ENCODE data around the gene ABI3. TPM values are rescaled to one million over a fixed set of nuclear protein-coding genes. Genes with fewer than 3 reads are reported as not detected.
A peak's percentile ranks its signal among the peaks of the same experiment; 100 is the strongest.

The ABI3 gene
- total RNA-seq, 1 donor from 2014 or later = 4.0 TPM

DNA sequence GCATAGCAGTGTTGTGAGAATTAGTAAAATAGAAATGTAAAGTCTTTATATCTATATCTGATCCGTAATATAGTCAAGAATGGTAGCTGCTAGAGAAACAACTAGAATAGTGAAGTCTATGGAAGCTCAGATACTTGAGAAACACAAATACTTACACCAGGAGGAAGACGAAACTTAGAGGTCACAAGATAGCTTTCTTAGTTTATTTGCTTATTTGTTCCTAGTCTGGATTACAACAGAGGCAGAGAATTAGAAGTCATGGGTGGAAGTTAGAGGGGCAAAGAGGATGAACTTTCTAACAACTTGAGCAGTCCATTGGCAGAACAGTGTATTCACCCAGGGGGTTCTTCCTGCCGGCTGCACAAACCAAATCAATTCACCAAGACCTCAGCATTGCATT, 14.0 kb upstream of the ABI3 start:
- DNase-seq (ENCODE audit: low spot score) (no peak), ATAC-seq (no peak)

DNA sequence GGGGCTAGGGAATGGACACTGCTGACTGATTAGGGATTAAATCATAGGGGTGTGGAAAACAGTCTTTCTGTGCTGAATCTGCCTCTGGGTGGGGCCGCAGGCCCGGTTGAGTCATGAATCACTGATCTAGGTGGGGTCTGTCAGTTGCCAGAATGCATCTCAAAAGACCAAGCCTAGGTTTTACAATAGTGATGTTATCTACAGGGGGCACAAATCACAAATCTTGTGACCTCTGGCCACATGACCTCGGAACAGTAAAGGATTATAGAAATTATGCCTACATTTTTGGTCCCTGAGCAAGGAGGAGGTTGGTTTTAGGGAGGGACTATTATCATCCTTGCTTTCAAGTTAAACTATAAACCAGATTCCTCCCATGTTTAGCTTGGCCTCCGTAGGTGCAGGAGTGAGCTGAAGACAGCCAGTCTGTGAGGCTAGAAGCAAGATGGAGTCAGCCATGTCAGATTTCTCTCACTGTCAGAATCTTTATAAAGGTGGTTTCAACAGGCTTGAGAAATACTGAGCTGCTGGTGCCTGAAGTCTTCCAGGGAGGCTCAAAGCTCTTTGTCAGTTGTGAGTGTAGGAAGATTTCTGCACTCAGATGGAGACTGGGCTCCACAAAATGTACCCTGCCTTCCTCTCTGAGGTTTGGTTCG, 13.0 kb upstream of the ABI3 start:
- no peak for ATAC-seq
- DNase-seq (ENCODE audit: low spot score) = no peak

DNA sequence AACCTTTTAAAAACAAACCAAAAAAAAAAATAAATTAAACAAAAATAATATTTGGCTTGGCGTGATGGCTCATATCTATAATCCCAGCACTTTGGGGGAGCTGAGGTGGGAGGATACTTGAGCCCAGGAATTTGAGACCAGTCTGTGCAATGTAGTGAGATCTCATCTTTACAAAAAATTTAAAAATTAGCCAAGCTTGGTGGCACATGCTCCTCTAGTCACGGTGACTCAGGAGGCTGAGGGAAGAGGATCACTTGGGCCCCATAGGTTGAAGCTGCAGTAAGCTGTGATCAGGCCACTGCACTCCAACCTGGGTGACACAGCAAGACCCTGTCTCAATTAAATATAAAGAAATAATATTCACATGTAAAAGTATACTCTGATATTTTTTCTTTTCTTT, 12.3 kb upstream of the ABI3 start:
- DNase-seq (ENCODE audit: low spot score) = no peak
- ATAC-seq = no peak

DNA sequence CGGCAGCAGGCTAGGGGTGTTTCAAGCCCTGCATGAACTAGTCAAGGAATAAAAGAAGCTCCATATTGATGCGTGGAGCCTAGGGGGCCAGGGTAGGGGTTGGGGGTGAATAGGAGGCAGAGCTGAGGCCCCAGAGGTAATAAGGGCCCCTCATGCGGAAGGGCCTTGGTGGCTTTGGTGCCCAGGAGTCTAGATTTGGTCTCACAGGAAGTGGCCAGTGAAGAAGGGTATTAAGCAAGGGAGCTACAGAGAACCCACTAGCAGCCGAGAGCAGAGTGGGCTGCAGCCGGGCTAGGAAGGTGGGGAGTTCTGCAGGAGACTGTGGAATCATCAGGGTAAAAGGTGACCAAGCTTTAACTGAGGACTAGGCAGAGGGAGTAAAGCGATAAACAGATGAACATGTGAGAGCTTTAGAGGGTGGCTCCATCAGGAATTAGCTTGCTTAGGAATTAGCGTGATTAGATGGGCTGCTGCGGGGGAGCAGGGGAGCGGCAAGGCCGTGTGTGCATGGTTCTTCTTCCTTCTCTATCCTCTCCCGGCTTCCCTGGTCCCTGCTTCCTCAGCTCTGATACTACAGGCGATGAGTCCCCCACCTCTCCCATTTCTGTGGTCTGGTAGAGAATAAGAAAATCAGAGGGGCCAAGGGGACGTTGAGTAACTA, 10.0 kb upstream of the ABI3 start:
- ATAC-seq = no peak
- no peak for DNase-seq (ENCODE audit: low spot score)

DNA sequence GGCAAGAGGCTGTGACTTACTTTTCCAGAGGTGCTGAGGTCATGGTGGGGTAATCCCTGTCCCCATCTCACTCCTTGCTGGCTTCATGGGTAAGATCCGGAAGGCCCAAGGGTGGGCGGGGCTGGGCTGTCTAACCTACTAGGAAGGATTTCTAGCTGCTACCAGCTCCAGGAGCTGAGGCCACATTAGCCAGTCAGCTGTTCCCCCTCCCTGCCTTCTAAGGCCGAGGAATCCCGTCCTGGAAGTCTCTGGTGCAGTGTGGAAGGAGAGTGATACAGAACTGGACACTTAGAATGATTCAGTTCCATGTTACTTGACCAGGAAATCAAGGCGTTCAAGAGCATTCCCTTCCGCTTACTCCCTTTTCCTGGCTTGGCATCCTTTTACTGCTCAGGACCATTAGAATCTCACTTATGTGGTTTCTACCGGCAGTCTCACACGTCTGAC, 9.0 kb upstream of the ABI3 start:
- DNase-seq (ENCODE audit: low spot score) = no peak

DNA sequence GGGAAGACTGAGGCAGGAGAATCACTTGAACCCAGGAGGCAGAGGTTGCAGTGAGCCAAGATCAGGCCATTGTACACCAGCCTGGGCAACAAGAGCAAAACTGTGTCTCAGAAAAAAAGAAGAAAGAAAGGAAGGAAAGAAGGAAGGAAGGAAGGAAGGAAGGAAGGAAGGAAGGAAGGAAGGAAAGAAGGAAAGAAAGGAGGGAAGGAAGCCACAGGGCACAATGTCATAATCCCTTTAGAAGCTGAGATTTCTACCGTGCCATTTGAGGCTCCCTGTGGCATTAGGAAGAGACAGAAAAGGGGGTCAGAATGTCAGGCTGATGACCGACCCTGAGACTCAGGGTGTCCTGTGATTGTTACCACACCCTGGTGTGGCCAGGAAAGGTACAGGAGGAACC, 6.7 kb upstream of the ABI3 start:
- DNase-seq (ENCODE audit: low spot score) = no peak

More for the DNA sequence above, 9.0 kb upstream of the ABI3 start:
- ATAC-seq = no peak

DNA sequence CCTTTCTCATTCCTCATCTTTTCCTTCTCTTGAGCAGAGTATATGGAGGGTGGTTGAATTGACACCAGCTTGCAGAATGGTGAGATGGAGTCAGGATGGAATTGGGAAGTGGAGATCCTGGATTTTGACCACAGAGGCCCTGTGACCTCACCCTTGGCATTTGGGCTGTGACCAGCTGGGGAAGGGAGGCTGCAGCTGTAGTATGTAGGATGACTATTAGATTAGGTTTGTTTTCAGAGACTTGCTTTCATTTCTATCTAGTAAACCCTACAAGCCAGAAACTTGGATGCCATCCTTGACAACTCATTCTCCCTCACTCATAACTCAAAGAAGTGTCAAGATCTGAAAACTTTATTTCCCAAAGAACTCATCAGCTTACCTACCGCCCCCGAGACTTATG, 6.0 kb upstream of the ABI3 start:
- DNase-seq (ENCODE audit: low spot score) (no peak), ATAC-seq (no peak)

More for the DNA sequence above, 6.7 kb upstream of the ABI3 start:
- ATAC-seq = no peak

DNA sequence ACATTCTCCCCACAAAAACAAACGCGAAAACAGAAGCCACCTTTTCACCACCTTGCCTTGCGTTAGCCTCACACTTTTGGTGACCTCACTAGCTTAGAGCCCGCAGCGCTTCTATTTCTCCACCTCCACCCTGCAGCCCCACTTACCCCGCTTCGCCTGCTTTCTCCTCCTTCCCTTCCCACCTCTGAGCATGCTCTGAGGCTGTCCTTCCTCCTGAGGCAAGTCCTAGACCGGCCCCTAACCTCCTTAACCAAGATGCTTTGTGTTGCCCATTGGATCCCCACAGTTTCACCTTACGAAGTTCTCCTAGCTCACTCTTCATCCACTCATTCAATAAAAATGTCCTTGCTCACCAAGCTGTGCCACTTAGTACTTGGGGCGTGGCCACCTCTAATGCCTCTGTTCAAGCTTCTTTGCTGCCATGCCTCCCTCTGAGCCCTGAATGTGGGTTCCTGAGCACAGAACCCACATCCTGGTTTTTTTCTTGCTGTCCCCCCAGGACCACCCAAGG, 1.4 kb upstream of the ABI3 start:
- no peak for DNase-seq (ENCODE audit: low spot score)
- no peak for ATAC-seq

DNA sequence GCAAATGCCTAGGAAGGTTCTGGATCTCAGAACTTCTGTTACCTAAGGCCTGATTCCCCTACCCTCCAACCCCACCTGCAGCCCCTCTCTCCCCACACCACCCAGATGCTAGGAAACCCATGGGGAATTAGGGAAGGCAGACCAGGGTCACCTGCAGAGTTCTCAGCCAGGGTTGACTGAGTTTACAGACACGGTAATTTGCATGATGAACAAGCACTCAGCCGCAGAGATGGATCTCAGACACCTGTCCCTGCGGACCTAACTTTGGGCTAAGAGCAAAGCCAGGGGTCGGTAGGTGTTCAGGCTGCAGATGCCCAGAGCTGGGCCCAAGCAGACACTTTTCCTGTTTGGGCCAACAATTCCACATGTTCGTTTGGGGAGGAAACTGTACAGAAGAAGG, 2.9 kb downstream of the ABI3 start:
- ATAC-seq = no peak
- no peak for DNase-seq (ENCODE audit: low spot score)

DNA sequence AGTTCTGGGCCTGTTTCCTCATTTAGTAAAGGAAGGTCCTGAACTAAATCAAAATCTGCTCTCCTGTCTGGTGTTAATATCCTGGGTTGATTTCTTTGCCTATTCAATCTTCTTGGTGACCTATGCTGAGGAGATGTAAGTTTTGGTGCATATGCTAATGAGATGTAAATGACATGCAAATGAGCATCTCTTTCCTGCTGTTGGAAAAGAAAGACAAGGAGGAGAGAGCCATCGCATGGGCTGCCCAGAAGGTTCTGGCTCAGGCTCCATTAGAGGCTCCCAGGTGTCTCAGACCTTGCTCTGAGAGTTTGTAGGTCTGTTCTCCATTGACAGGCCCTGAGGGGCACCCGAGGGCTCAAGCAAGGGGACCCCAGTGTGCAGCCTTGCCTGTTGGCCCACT, 3.3 kb downstream of the ABI3 start:
- ATAC-seq (no peak), DNase-seq (ENCODE audit: low spot score) (no peak)

DNA sequence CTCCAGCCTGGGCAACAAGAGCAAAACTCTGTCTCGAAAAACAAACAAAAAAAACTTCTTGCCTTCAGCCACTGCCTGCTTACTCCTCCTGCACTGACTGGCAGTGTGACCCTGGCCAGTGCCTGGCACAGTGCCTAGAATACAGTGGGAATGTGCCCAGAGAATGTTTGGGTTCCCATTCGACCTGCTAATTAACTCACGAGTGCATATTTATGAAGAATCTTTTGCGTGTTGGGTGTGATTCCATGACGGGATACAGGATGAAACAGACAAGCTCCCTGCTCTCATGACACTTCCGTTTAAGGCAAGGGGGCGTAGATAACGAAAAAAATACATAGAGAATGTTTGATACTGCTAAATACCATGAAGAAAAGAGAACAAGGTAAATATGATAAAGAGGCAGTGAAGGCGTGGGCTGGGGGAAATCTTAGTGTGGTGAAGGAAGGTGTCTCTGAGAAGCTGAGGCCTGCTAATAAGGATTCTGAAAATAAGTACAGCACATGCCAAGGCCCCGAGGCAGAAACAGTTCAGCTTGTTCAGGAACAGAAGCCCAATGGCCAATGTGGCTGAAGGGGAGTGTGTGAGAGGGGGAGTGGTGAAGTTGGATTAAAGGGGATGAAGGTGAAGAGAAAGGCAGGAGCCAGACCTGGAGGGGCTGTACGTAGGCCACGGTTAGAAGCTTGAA, 4.3 kb downstream of the ABI3 start:
- no peak for ATAC-seq

DNA sequence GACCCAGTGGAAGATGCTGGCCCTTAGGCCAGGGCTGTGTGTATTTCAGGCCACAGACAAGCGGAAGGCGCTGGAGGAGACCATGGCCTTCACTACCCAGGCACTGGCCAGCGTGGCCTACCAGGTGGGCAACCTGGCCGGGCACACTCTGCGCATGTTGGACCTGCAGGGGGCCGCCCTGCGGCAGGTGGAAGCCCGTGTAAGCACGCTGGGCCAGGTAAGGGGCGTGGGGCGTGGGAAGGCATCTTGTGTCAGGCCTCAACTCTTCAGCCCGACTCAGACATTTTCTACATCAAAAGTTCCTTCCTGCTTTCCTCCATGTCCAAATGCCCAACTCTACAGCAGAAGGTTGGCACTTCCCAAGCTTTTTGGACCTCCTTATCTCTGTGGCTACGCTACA, 6.0 kb downstream of the ABI3 start:
- ATAC-seq (no peak), DNase-seq (ENCODE audit: low spot score) (no peak)

More for the DNA sequence above, 4.3 kb downstream of the ABI3 start:
- no peak for DNase-seq (ENCODE audit: low spot score)

DNA sequence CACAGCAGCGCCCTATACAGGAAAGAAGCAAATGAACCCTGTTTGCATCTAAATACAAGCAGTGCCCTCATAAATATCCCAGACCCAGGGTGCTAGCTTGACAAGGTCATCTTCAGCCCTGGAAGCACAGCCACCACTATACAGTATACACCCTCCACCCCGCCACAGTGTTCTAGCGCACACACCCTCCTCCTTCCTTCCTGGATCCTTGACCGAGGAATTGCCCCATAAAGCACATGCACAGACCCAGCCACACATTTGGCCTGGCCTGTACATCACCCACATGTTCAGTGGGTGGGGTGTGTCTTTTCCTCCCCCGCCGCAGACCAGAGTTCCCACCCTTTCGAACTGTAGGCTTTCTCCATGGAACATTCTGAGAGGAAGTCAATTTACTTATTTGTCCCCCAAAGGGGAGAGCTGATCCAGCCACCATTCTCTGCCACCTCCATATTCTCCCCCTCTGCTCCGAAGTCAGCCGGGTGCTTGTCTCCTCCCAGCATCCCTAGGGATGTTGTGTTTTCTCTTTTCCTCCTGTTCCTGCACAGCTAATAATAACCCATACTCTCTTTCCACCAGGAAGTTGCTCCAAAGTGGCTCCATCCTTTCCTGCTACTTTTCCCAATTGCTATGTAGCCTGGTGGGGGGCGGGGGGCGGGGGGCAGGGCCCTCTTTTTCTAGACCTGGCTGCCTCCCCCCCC, 6.6 kb downstream of the ABI3 start:
- ATAC-seq (peak; percentile 62), DNase-seq (ENCODE audit: low spot score) (no peak)

DNA sequence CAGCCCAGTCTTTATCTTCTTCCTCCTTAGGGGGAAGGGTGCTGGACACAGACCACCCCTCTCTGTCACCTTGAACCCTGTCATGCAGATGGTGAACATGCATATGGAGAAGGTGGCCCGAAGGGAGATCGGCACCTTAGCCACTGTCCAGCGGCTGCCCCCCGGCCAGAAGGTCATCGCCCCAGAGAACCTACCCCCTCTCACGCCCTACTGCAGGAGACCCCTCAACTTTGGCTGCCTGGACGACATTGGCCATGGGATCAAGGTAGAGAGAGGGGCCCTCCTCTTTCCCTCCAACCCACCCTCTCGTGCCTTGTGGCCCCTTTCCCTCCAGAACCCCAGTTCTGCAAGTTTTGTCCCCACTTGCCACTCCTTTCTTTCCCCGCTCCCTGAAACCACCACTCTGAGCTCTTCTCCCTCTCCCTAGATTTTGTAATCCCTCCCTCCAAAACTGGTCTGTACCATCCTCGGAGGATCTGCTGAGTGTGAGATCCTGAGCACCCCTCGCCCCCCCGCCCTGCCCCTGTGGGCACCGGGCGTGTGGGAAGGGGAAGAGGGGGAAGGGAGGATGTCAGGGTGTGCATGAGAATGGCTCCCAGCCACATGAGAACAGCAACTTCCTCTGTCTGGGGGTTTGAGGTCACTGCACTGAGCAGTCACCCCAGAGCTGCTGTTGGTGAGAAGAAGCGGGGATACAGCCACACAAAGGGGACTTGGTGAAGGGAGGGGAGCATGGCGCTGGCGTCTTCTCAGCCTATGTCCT, 7.3 kb downstream of the ABI3 start:
- DNase-seq (ENCODE audit: low spot score) (no peak), ATAC-seq (peak; percentile 44)

DNA sequence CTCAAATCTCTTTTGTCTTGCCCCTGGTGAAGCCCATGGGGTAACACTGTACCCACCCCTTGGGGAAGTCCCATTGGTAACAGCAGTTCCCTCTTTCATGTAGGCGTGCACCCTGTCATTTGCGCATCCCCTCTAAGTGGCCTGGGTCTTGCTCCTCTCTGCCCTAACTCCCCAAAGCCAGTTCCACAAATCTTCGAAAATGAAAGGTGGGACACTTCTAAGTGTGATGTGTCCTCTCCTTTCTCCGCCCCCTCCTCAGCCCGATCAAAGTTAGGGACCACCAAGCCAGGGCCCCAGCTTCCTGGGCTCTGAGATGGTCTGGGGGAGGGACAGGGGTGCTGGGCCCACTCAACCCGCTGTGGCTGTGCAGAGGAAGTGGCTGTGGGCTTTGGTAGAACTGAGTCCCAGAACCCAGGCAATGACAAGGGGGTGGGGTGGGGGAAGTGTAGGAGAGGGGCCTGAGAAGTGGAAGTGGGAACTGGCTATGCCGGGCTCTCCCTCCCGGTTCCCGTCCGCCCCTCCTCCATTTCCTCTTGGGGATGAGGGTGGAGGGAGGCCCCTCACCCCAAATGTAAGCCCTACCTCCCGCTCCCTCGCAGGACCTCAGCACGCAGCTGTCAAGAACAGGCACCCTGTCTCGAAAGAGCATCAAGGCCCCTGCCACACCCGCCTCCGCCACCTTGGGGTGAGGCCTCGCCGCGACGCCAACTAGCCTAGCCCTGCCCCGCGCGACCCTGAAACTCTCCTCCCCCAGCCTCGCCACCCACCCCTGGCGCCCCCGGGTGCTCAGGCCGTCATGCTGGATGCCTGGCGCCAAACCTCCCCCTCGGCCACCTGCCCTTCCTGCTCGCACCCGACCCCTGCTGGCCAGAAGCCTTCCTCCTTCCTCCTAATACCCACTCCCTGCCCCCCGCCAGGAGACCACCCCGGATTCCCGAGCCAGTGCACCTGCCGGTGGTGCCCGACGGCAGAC, 8.7 kb downstream of the ABI3 start:
- peak; percentile 26 for ATAC-seq

DNA sequence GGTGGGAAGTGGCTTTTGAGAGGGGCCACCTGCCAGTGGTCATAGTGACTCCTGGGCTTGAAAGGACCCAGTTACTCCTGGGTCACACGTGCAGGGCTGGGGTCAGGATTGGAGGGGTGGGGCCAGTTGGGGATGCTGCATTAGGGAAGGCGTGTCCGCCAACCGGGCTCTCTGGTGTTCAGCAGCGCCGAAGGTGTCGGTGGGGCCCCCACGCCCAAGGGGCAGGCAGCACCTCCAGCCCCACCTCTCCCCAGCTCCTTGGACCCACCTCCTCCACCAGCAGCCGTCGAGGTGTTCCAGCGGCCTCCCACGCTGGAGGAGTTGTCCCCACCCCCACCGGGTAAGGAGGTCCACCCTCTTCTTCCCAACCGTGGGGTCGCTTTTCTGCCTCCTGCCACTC, 9.5 kb downstream of the ABI3 start:
- no peak for DNase-seq (ENCODE audit: low spot score)
- no peak for ATAC-seq

More for the DNA sequence above, 8.7 kb downstream of the ABI3 start:
- DNase-seq (ENCODE audit: low spot score) = no peak

DNA sequence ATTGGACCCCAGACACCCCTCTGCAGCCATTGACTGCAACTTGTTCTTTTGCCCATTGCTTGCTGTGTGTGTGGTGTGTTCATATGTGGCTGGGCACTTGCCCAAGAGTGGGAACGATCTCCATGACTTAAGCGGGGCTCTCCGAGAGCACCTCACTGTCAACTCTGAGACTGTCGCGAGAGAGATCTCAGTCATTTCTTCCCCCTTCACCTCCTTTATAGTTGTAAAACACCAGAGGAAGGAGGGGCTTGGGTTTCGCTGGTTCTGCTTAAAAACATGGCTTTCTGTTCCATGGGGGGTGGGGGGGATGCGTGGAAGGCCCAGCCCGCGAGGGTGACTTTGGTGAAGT, 12.6 kb downstream of the ABI3 start:
- ATAC-seq = no peak
- no peak for DNase-seq (ENCODE audit: low spot score)

DNA sequence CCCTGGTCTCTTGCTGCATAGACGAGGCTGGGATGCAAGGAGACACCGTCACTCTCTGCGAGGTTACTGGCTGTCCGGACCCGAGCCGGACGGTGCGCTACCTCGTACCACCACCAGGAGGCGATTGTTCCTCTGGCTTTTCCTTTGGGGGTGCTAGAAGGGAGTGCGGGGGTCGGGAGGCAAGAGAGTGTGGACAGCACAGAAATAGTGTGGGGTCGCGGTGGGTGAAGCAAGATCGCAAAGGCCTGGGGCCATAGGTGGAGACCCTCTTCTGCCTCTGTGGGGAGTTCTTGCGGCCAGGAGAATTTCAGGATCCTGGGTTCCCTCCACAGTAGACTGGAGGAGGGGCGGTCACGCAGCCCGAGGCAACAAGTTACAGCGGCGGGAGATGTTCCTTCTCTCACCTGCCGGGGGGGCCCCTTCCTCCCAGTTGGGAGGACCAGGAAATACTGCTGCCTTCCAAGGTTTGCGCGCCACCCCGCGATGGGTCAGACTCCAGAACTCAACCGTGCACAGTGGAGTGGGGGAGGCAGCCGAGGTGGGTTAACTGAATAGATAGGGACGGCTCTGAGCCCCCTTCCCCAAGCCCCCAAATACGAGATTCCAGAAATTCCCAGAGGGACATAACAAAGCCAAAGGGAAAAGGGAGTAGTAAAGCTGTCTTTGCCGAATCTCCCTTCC, 13.2 kb downstream of the ABI3 start:
- DNase-seq (ENCODE audit: low spot score) = peak; percentile 62
- ATAC-seq = peak; percentile 63

Measured in left lobe of liver (tissue), 2 donors.